HG03066 (cell line): ENCODE measurements around the gene ZNF783.
"Not testable (repeated sequence)": the region's sequence is repeated elsewhere in the genome, so short reads cannot be mapped to it uniquely, and the experiment has no call there.

Experiments
- ATAC-seq: cut with Tn5 transposase; IDR thresholded peaks from one replicate; pipeline ENCODE4 v1.9.1; 2021; ENCODE audit warnings: low read depth; ENCODE audit not compliant: unreplicated experiment

The ZNF783 gene

DNA sequence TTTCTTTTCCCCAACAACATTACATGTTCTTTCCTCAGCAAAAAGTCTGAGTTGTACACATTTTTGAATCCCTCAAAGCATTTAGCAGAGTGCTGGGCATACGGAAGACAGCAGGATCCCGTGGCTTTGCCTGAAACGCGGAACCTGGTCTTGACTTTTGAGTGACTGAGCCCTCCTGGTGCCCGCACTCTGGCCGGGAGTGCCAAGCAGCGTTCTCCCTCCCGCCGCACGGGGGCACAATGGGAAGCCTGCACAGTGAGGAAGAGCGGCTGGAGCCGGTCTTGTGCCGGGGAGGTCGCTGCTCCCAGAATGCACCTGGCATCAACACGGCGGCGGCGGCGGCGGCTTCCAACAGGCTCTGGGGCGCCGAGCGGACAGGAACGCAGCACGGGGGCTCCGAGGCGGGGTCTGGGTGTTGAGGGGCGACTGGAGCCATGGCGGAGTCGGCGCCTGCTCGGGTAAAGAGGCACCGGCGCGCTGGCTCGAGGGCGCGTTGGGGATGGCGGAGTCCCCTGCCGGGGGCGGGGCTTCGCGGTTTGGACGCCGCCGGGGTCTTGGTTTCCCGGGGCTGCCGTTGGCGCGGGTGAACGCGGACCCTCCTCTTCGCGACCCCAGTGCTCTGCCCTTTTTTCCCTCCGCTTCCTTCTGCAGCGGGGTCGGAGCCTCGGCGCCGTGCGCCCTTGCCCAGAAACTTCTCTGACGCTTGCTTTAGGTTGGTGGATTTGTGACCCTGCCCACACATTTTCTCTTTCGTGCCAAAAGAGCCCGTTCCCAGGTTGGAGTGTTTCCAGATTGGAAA is 22.5 kb upstream of the ZNF783 start, which contains the start of gene ZNF212:
TSS of gene ZNF212 (plus strand) at position 307 of the 799 bp plus-strand sequence. CDS start at position 435, 128 bp downstream.
- peak; percentile 100 for ATAC-seq

DNA sequence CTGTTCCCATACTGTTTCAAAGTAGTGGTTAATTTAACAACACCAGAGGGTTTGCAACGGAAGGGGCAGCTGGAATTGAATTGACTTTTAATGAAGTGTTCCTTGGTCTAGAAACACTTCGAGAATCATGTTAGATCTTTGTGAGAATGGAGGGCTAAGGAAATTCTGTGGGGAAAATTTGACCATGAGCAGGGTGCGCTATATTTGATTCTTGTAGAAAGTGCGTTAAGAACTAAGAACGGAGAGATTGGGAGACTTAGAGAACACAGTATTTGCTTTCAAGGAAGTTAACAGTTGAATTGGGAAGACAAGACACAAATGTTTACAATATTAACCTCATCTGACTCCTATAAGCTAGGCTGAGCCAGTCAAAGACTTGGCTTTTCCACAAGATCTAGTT is 21.4 kb upstream of the ZNF783 start:
- ATAC-seq: no peak

DNA sequence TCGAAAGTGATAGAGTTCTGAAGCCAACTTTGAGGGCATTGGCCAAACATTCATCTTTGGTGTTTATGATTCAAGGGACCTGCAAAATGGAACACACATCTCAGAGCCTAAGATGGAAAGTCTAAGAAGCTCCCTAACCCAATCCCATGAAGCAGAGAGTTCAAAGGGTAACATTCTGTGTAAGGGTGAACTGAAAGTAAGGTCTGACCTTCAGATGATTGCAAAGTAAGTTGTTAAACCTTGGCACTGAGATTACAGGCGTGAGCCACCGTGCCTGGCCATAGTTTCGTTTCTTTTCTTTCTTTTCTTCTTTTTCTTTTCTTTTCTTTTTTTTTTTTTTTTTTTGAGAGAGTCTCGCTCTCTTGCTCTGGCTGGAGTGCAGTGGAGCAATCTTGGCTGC is 20.3 kb upstream of the ZNF783 start:
- ATAC-seq: no peak

DNA sequence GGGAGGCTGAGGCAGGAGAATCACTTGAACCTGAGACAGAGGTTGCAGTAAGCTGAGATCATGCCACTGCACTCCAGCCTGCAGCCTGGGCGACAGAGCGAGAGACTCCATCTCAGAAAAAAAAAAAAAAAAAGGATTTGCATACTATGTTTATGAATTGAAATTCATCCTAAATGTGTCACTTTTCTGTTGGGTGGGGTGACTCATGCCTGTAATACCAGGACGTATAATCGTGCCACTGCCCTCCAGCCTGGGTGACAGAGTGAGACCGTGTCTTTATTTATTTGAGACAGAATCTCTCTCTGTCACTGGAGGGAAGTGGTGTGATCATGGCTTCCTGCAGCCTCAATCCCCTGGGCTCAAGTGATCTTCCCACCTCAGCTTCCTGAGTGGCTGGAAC is 16.8 kb upstream of the ZNF783 start:
- peak; percentile 56 for ATAC-seq

DNA sequence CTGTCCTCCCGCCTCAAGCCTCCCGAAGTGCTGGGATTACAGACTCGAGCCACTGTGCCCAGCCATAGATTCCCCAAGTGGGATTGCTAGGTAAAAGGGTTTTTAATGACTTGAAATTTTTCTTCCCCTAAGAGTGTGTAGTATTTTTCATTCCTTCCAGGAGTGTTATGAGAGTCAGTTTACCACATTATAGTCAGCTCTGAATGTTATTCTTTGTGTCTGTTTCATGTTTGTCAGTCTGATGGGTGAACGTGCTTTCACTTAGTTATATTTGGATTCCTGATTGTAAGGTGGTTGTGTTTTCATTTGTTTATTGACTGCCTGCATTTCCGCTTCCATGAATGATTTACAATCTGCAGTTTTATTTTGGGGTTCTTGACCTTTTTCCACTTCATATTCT is 16.3 kb upstream of the ZNF783 start:
- peak; percentile 23 for ATAC-seq

DNA sequence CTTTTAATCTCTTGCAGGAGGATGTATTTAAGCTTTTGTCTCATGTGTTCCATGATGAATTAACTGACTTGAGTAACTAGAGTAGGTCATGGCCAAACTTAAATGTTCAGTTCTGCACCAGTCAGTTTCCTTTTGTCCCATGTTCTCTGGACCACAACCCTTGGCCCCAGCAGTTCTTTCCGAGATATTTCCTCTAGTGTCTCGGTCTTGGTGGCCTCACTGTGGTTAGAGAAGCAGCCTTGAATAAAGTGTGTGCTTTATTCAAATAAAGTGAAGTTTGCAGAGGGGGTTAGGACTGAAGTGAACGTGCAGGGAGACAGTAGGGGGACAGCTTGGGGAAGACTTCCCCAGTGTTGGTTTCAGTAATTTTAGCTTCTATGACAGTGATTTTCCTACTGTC is 13.2 kb upstream of the ZNF783 start:
- ATAC-seq: no peak

DNA sequence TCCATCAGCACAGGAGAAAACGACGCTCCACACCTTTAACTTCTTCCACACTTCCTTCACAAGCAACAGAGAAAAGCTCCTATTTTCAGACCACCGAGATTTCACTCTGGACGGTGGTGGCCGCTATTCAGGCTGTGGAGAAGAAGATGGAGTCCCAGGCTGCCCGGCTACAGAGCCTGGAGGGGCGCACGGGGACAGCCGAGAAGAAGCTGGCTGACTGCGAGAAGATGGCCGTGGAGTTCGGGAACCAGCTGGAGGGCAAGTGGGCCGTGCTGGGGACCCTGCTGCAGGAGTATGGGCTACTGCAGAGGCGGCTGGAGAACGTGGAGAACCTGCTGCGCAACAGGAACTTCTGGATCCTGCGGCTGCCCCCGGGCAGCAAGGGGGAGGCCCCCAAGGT is 11.8 kb upstream of the ZNF783 start:
- ATAC-seq: not testable (repeated sequence)

DNA sequence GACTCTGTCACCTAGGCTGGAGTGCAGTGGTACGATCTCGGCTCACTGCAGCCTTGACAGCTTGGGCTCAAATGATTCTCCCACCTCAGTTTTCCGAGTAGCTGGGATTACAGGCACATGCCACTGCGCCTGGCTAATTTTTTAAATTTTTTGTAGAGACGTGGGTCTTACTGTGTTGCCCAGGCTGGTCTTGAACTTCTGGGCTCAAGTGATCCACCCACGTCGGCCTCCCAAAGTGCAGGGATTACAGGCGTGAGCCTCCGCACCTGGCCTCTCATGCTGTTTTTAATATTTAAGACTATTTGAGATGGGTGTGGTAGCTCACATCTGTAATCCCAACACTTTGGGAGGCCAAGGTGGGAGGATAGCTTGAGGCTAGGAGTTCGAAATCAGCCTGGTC is 10.5 kb upstream of the ZNF783 start:
- not testable (repeated sequence) for ATAC-seq

DNA sequence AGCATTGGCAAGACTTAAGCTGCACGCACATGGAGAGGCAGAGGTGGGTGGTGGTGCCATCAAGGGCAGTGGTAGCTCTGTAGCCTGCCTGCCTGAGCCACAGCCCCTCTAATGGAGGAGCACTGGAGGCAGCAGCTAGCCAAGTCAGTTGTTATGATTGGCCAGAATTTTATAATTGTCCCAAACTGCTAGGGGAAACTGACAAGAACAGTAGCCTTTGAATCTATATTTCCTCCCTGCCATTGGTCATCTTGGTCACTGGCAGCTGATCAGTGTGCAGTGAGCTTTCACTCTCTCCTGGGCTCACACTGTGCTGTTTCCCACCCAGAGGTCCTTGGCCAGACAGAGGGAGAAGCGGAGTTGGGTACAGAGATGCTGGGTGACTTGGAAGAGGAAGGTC is 9.6 kb upstream of the ZNF783 start:
- ATAC-seq: no peak

DNA sequence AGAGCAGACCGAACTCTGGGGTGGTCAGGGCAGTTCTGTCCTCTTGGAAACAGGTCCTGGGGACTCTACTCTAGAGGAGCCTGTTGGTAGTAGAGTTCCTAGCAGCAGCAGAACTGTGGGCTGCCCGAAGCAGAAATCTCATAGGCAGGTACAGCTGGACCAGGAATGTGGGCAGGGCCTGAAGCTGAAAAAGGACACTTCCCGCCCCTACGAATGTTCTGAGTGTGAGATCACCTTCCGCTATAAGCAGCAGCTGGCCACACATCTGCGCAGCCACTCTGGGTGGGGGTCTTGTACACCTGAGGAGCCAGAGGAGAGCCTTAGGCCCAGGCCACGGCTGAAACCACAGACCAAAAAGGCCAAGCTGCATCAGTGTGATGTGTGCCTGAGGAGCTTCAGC is 8.3 kb upstream of the ZNF783 start:
- ATAC-seq: no peak

DNA sequence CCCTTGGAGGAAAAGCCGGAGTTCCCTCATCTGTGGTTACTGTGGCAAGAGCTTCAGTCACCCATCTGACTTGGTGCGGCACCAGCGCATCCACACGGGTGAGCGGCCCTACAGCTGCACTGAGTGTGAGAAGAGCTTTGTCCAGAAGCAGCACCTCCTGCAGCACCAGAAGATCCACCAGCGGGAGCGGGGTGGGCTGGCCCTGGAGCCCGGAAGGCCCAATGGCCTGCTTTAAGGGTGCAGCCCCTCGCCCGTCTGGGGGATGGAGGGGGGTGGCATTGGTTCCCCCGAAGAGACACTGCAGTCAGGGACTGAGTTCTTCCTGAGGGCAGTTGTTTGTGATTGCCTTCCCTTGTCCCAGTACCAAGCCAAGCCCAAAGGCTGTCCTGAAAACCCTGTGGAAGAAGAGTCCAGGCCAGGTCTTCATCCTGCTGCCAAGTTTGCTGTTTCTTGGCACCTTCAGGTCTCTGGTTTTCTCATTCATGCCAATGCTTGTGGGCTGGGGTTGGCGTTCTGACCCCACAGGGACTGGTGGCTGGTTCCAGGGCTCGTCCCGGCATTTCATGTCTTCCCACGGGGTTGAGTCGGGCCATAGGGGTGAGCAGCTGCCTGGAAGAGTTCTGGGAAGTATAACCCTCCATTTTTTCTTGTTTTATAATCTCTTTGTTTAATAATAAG is 7.7 kb upstream of the ZNF783 start:
- no peak for ATAC-seq

DNA sequence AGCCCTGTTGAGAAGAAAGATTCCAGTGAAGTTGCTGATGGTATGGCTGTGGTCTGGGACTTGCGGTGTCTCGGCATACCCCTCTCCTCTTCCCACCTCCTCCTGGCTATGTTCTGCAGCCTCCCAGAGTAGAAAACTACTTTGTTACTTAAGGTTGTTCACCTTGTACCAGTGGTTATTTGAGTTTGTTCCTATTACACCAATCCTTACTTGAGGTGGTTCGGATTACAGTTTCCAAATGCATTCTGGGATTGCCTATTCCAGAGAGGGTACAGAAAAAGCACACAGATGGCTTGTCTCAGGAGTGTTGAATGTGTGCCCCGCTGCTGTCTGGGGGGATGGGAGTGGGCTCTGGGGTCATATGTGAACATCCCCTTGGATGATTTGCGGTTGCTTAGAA is 6.8 kb upstream of the ZNF783 start:
- ATAC-seq: no peak

DNA sequence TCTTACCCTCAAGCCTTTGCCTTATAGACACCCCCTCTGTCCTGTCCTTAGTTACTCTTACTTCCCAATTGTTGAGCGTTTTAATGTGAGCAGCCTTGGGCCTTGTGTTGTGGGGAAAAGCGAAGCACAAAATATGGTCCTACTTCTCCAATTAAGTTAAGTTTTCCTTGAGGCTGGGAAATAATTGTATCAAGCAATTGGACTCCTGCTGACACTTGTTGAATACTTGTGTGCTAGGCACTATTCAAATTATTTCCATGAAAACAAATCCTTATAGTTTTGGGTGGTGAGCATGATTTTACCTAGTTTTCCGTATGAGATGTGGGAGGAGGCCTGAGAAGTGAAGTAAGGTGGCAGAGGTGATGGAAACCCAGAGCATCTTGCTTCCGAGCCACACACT is 5.4 kb upstream of the ZNF783 start:
- ATAC-seq: no peak

DNA sequence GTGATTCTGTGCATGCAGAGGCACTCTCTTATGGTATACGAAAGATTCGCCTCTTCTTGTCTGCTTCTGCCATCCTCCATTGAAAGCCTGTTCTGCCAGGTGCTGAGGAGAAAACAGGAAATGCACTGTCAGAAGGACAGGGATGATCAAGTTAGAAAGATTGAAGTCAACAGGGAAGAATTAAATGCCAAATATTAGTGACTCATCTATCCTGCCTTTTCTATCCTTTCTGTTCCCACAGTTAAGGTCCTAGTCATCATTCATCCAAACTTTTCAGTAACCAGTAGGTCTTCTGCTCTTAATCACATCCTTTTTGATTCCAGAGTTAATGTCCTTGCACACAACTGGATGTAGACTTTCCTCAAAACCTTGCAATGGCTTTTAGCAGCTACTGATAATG is 4.8 kb upstream of the ZNF783 start:
- no peak for ATAC-seq

DNA sequence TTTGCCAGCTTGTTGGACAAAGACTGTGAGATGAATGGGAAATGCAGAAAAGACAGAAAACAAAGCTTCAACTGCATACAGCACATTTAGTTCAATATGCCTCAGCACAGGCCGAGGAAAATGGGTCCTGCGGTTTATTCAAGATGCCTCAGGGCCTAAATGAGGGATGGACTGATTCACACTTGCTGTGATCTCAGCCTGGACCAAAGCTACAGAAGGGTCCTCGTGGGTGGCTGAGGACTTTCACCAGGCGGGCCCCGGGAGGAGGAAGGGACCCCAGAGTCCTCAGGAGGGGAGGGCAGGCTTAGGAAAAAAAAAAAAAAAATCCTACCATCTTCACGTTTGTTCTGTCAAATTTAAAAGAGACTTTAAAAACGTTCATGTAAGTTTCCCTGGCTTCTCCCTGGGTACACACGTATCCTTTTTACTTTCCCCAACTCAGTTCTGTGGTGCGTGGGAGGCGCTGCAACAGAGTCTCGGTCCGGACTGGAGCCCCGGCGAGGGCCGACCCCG is 624 bp upstream of the ZNF783 start:
- ATAC-seq: peak; percentile 20

DNA sequence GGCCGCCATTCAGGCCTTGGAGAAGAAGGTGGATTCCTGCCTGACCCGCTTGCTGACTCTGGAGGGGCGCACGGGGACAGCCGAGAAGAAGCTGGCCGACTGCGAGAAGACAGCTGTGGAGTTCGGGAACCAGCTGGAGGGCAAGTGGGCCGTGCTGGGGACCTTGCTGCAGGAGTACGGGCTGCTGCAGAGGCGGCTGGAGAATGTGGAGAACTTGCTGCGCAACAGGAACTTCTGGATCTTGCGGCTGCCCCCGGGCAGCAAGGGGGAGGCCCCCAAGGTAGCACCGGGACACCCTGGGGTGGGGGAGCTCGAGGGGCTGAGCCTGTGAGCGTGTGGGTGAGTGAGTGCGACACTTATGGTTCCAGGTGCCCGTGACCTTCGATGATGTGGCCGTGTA is 4.5 kb downstream of the ZNF783 start:
- no peak for ATAC-seq

DNA sequence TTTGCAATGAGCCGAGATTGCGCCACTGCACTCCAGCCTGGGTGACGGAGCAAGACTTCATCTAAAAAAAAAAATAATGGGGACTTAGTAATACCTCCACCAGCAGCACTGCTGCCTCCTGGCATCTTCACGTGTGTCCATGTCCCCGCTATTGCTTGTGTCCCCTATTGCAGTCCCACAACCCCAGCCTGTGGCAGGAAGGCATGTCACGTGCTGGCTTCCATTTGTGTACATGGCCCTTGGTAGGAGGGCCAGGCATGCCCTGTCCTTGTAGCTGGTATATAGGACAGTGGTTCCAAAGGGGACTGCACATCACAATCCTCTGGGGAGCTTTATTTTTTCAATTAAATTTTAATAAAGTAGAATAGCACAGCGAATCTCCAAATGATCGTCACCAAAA is 5.7 kb downstream of the ZNF783 start:
- no peak for ATAC-seq

DNA sequence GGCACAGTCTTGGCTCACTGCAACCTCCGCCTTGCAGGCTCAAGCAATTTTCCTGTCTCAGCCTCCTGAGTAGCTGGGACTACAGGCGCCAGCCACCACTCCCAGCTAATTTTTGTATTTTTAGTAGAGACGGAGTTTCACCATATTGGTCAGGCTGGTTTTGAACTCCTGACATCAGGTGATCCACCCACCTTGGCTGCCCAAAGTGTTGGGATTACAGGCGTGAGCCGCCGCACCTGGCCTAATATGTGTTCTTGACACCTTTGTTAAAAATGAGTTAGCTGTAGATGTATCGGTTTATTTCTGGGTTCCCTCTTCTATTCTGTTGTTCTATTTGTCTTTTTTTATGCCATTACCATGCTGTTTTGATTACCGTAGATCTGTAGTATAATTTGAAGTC is 12.4 kb downstream of the ZNF783 start:
- ATAC-seq: not testable (repeated sequence)

DNA sequence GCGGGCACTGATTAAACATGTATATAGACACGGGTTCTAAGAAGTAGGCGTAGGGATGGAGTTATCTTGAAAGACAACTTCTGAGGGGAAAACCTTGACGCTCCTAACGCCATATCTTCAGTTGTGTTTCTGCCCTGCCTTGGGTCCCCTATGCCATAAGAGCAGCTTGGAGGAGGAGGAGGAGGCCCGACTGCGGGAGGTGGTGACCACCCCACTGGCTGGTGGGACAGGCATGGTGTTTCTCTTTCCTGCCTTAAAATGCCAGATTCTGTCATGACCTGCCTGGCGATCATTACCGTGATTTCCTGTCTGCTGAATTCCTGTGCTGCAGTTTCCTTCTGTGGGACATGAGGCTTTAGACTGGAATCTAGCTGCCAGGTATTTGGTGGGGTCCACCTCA is 15.9 kb downstream of the ZNF783 start:
- no peak for ATAC-seq

DNA sequence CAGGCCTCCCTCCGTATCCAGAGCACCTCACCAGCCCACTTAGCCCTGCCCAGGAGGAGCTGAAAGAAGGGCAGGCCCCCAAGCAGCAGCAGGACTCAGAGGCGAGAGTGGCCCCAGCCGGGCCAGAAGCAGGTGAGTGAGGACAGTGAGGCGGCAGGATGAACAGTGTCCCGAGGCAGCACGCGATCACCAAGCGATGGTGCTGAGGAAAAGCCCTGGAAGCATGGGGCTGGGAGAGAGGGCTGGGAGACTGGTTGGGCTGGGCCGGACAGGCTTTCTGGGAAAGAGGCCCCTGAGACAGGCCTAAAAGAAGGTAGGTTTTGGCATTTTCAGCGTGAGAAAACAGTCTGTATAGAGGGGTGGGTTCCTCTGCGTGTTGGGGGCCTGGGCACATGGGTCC is 16.4 kb downstream of the ZNF783 start:
- ATAC-seq: no peak

DNA sequence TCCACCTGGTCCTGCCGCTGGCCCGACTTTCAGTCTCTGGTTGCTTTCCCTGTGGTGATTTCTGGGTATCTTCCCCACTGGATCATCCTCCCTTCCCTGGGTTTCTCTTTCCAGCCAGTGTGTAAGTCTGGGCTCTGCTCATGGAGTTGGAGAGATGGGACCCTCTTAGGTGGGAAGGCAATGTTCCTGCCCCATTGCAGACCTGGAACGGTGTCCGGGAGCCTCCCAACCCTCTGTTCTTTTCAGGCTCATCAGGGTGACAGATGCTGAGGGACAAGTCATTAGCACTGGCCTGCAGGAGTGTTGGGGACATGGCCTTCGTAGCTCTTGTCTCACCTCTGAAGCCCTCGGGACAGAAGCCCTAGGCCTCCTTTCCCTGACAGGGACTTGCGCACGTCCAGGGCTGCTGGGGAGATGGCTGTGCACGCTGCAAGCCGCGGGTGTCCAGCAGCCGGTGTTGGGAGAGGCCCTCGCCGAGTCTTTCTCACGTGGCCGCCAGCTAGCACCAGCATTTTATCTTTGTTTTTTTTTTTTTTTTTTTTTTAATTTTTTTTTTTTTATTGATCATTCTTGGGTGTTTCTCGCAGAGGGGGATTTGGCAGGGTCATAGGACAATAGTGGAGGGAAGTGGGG is 17.2 kb downstream of the ZNF783 start:
- ATAC-seq: no peak
